HG02885 (cell line): ENCODE data around the gene ITGB1.
"Not testable (repeated sequence)": the region's sequence is repeated elsewhere in the genome, so short reads cannot be mapped to it uniquely, and the experiment has no call there.

Experiments
- ATAC-seq: cut with Tn5 transposase; IDR thresholded peaks from one replicate; pipeline ENCODE4 v1.9.1; 2021; ENCODE audit warnings: mild to moderate bottlenecking; ENCODE audit not compliant: unreplicated experiment, poor library complexity

ITGB1 gene

GRCh38 chr10:32958085-32959005 is at the start of gene ITGB1:
ITGB1 (minus strand) TSS chr10:32958230; CDS start chr10:32935558, 22,672 bp downstream.
- peak; percentile 79 for ATAC-seq

GRCh38 chr10:33006342-33006887 is 48.4 kb upstream of the ITGB1 start:
- no peak for ATAC-seq

- peak; percentile 76 for ATAC-seq
Observed at GRCh38 chr10:33005322-33006301, 47.6 kb upstream of the ITGB1 start.

GRCh38 chr10:33001908-33002492 is 44.0 kb upstream of the ITGB1 start:
- ATAC-seq, result no peak

GRCh38 chr10:32998060-32998581 is 40.1 kb upstream of the ITGB1 start:
- ATAC-seq, result not testable (repeated sequence)

- peak; percentile 86 for ATAC-seq
Observed at GRCh38 chr10:32995751-32996150, 37.7 kb upstream of the ITGB1 start.

- no peak for ATAC-seq
Observed at GRCh38 chr10:32995066-32995622, 37.1 kb upstream of the ITGB1 start.

GRCh38 chr10:32994632-32995031 is 36.6 kb upstream of the ITGB1 start:
- not testable (repeated sequence) for ATAC-seq

- ATAC-seq, result not testable (repeated sequence)
Observed at GRCh38 chr10:32992310-32992709, 34.3 kb upstream of the ITGB1 start.

GRCh38 chr10:32990811-32991210 is 32.8 kb upstream of the ITGB1 start:
- ATAC-seq, result no peak

- ATAC-seq, result no peak
Observed at GRCh38 chr10:32988604-32989003, 30.6 kb upstream of the ITGB1 start.

GRCh38 chr10:32987172-32987571 is 29.1 kb upstream of the ITGB1 start:
- no peak for ATAC-seq

- ATAC-seq, result peak; percentile 39
Observed at GRCh38 chr10:32985775-32986350, 27.8 kb upstream of the ITGB1 start.

GRCh38 chr10:32985341-32985764 is 27.3 kb upstream of the ITGB1 start:
- ATAC-seq, result no peak

- ATAC-seq, result no peak
Observed at GRCh38 chr10:32984003-32984600, 26.1 kb upstream of the ITGB1 start.

- ATAC-seq, result no peak
Observed at GRCh38 chr10:32982911-32983909, 25.2 kb upstream of the ITGB1 start.

- no peak for ATAC-seq
Observed at GRCh38 chr10:32982293-32982709, 24.3 kb upstream of the ITGB1 start.

- no peak for ATAC-seq
Observed at GRCh38 chr10:32981760-32982159, 23.7 kb upstream of the ITGB1 start.
